RWPE1 (cell line): Measurements from ENCODE around the gene SIAH2.

ENCODE experiments used
- CTCF ChIA-PET: fragments of 350-600 bp; sonication (Branson Sonifier 250); formaldehyde crosslinking; extraction: SDS; loops from one replicate; lab custom pipeline; 2021; lab: Yijun Ruan, JAX
- POLR2A ChIA-PET: fragments of 400-600 bp; formaldehyde crosslinking; extraction: SDS; loops from one replicate; lab custom pipeline; 2020; ENCODE audit warnings: antibody characterized with exemption; ENCODE audit not compliant: low non-redundant PET; lab: Yijun Ruan, JAX
- DNase-seq: peaks from one replicate; pipeline ENCODE4 v3.0.0; 2012; ENCODE audit warnings: low spot score
- H3K27ac ChIP-seq: fragments of 450-650 bp; 2 replicates; pipeline ENCODE4 v1.5.1; 2017
- TF ChIP-seq, protein P1 (sequence below): fragments of 450-650 bp; conservative IDR thresholded peaks from 2 replicates; pipeline ENCODE4 v1.5.1; 2017; ENCODE audit warnings: low read depth, mild to moderate bottlenecking

SIAH2 gene

GRCh38 chr3:150723946-150724345, 39.0 kb downstream of the SIAH2 start:
- POLR2A ChIA-PET, result no interaction called here
- H3K27ac ChIP-seq, result no peak overlapping the region
- CTCF ChIA-PET, result interaction anchor here (0.8 kb wide), 1 partner anchor 141 kb away, joined by 3 read pairs; no protein-coding TSS in a partner anchor
- no peak for DNase-seq
- TF ChIP-seq, protein P1, sequence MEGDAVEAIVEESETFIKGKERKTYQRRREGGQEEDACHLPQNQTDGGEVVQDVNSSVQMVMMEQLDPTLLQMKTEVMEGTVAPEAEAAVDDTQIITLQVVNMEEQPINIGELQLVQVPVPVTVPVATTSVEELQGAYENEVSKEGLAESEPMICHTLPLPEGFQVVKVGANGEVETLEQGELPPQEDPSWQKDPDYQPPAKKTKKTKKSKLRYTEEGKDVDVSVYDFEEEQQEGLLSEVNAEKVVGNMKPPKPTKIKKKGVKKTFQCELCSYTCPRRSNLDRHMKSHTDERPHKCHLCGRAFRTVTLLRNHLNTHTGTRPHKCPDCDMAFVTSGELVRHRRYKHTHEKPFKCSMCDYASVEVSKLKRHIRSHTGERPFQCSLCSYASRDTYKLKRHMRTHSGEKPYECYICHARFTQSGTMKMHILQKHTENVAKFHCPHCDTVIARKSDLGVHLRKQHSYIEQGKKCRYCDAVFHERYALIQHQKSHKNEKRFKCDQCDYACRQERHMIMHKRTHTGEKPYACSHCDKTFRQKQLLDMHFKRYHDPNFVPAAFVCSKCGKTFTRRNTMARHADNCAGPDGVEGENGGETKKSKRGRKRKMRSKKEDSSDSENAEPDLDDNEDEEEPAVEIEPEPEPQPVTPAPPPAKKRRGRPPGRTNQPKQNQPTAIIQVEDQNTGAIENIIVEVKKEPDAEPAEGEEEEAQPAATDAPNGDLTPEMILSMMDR, result no peak

DNA sequence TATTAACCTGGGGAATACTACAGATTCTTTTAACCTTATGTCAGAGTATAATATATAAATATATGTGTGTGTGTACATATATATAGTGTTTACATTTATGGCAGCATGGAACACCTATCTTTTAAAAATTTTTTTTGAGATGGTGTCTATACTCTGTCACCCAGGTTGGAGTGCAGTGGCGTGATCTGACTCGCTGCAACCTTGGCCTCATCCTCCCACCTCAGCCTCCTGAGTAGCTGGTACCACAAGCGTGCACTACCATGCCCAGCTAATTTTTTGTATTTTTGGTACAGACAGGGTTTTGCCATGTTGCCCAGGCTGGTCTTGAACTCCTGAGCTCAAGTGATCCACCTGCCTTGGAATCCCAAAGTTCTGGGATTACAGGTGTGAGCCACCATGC, 40.7 kb downstream of the SIAH2 start:
- TF ChIP-seq, protein P1, result no peak
- no peak for DNase-seq
- CTCF ChIA-PET, result interaction anchor here (0.6 to 2.3 kb wide), 8 partner anchors 40 to 773 kb away, joined by 3 to 7 read pairs (median 4); partner anchors contain the start of gene SIAH2
- no peak overlapping the region for H3K27ac ChIP-seq
- POLR2A ChIA-PET, result no interaction called here

- POLR2A ChIA-PET, result no interaction called here
- TF ChIP-seq, protein P1, result peak; percentile 87
- H3K27ac ChIP-seq, result no peak overlapping the region
- CTCF ChIA-PET, result interaction anchor here (0.6 to 2.3 kb wide), 11 partner anchors 40 to 274 kb away, joined by 3 to 9 read pairs (median 4); partner anchors contain the start of gene SIAH2
- peak; percentile 79 for DNase-seq
These were observed 41.5 kb downstream of the SIAH2 start for GRCh38 chr3:150721285-150722130.

DNA sequence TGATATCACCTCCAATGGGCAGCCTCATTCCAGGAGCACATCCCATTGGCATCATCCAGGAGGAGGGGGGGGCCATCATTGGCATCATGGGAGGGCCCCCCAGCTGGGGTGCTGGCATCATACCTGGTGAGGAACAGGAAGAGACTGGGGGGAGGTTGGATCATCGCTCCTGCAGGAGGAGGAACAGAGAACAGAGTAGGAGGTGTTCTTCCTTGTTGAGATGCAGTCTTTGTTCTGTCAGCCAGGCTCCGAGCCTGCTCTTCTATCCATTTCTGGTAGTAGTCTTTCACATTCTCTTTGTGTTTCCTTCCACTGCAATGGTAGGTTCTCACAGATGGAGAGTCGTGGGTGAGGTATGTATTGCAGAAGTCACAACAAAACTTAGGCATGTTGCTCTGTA, 42.5 kb downstream of the SIAH2 start:
- H3K27ac ChIP-seq, result no peak overlapping the region
- CTCF ChIA-PET, result interaction anchor here (1.0 to 2.3 kb wide), 2 partner anchors 67 to 144 kb away, joined by 7 to 9 read pairs; no protein-coding TSS in a partner anchor
- TF ChIP-seq, protein P1, result no peak
- POLR2A ChIA-PET, result no interaction called here
- no peak for DNase-seq

DNA sequence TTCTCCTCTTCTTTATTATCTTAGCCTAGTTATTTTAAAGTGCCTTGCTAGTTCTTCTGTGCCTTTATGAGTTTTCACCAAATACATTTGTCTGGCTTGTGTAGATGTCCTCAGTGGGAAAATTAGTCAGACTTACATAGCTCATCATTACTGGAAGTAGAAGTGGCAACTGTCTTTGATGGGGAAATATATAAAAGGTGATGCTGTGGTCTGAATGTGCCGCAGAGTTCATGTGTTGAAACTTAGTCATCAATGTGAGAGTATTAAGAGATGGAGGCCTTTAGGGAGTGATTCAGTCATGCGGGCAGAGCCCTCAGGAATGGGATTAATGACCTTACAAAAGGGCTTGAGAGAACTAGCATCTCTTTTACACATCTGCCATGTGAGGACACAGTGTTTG, 52.9 kb downstream of the SIAH2 start:
- CTCF ChIA-PET, result no interaction called here
- DNase-seq, result no peak
- POLR2A ChIA-PET, result no interaction called here
- no peak overlapping the region for H3K27ac ChIP-seq
- TF ChIP-seq, protein P1, result no peak

DNA sequence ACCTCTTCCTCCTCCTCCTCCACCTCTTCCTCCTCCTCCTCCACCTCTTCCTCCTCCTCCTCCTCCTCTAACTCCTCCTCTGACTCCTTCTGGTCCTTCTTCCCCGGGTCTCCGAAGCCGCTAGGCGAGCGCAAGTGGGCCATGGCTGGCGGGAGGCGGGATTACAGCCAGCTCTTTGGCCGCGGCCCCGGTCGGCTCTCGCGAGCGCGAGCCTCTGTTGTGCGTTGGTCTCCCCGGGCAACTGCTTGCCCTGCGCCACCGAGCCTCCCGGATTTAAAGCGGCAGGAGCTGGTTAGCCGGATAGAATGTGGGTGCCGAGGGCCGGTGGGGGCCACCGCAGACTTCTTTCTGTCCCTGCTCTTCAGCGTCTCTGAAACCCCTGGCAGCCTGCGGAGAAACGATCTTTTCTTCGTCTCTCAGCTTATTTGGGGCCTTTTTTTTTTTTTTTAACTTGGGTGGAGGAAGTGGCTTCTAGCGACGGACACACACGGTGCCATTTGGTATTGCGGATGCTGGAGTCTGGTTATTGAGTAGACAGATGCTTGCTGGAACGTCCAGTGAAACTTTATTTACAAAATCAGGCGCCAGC, 59.1 kb downstream of the SIAH2 start, which contains the start of gene ERICH6:
TSS of gene ERICH6 (minus strand) at position 165 of the 589 bp plus-strand sequence. CDS start at position 143, 22 bp downstream.
- H3K27ac ChIP-seq, result peak within 1 kb of the TSS; percentile 74
- POLR2A ChIA-PET, result interaction anchor here (0.5 to 0.8 kb wide), 3 partner anchors 102 to 737 kb away, joined by 3 to 4 read pairs (median 3); no protein-coding TSS in a partner anchor
- TF ChIP-seq, protein P1, result no peak
- DNase-seq, result peak; percentile 92
- CTCF ChIA-PET, result interaction anchor here (0.6 kb wide), 1 partner anchor 214 kb away, joined by 3 read pairs; no protein-coding TSS in a partner anchor
